Keratinocyte (primary cell): ENCODE results near the gene DDX52. TPM values are rescaled to one million over a fixed set of nuclear protein-coding genes. Genes with fewer than 3 reads are reported as not detected.

Source experiments
- DNase-seq: peaks from one replicate; pipeline ENCODE4 v3.0.0-alpha.2; 2011; ENCODE audit warnings: low read depth, missing footprints, low spot score
- FAIRE-seq: peaks from 2 replicates; lab custom pipeline; 2011; peaks lifted over from hg19 to GRCh38; lab: Jason Lieb, UNC
- H2AFZ ChIP-seq: 2 replicates; pipeline ENCODE4 v1.6.0; 2012; ENCODE audit warnings: low read length, control low read depth, inconsistent platforms; ENCODE audit not compliant: control insufficient read depth
- H3K27ac ChIP-seq: 2 replicates; pipeline ENCODE4 v1.5.1; 2011; ENCODE audit warnings: low read length; ENCODE audit not compliant: control insufficient read depth, insufficient read depth
- H3K27me3 ChIP-seq: 3 replicates; pipeline ENCODE4 v1.6.0; 2011; ENCODE audit warnings: low read length; ENCODE audit not compliant: control insufficient read depth, insufficient read depth; ENCODE audit errors: extremely low read depth
- H3K36me3 ChIP-seq, 2 experiments: 2 replicates in 1 of 2; 3 replicates in 1 of 2; pipeline ENCODE4 v1.5.1; 2011; ENCODE audit warnings: low read length in 2 of 2, mild to moderate bottlenecking in 1 of 2; ENCODE audit not compliant: control insufficient read depth in 2 of 2, insufficient read depth in 2 of 2; ENCODE audit errors: extremely low read depth in 1 of 2
- H3K4me1 ChIP-seq: 3 replicates; pipeline ENCODE4 v1.5.1; 2011; ENCODE audit warnings: low read length; ENCODE audit not compliant: control insufficient read depth, insufficient read depth; ENCODE audit errors: extremely low read depth
- H3K4me2 ChIP-seq: 3 replicates; pipeline ENCODE4 v1.6.0; 2011; ENCODE audit warnings: low read depth, low read length; ENCODE audit not compliant: control insufficient read depth, insufficient read depth; ENCODE audit errors: extremely low read depth
- H3K4me3 ChIP-seq, 3 experiments: fragments of 200-600 bp in 1 of 3; sonication (generic) in 1 of 3; 2 replicates in 2 of 3; 3 replicates in 1 of 3; pipeline ENCODE4 v1.5.1; 2011 to 2016; ENCODE audit warnings: low read length in 3 of 3, mild to moderate bottlenecking in 3 of 3, control low read depth in 2 of 3, inconsistent platforms in 1 of 3, low read depth in 1 of 3, mixed read lengths in 1 of 3, mixed run types in 1 of 3, moderate library complexity in 1 of 3; ENCODE audit not compliant: control insufficient read depth in 2 of 3, insufficient read depth in 2 of 3; ENCODE audit errors: extremely low read depth in 1 of 3
- H3K79me2 ChIP-seq: 2 replicates; pipeline ENCODE4 v1.6.0; 2012; ENCODE audit warnings: low read length; ENCODE audit not compliant: control insufficient read depth, insufficient read depth
- H3K9ac ChIP-seq: 3 replicates; pipeline ENCODE4 v1.6.0; 2011; ENCODE audit warnings: low read length; ENCODE audit not compliant: control insufficient read depth, insufficient read depth; ENCODE audit errors: extremely low read depth
- H3K9me1 ChIP-seq: 3 replicates; pipeline ENCODE4 v1.6.0; 2011; ENCODE audit warnings: low read length; ENCODE audit not compliant: control insufficient read depth, insufficient read depth; ENCODE audit errors: extremely low read depth
- H3K9me3 ChIP-seq: 2 replicates; pipeline ENCODE4 v1.5.1; 2012; ENCODE audit warnings: low read depth, low read length; ENCODE audit not compliant: control insufficient read depth
- H4K20me1 ChIP-seq: 3 replicates; pipeline ENCODE4 v1.6.0; 2011; ENCODE audit warnings: low read length; ENCODE audit not compliant: control insufficient read depth, insufficient read depth; ENCODE audit errors: extremely low read depth
- EZH2 ChIP-seq: IDR thresholded peaks from one replicate; pipeline ENCODE4 v1.6.1; 2012; ENCODE audit warnings: inconsistent platforms, mild to moderate bottlenecking, low read length, moderate library complexity
- dilution Hi-C: fragments of 300-500 bp; cut with MboI; formaldehyde crosslinking; loops from one replicate; pipeline ENCODE4 v1.7.0; 2020; ENCODE audit warnings: low sequenced_read_pairs; ENCODE audit not compliant: extremely low pct_ligation_motif_present
- polyA plus RNA-seq, 5 experiments: library from polyadenylated mRNA; depleted of rRNA in 3 of 5; stranded (reverse) in 3 of 5; stranded (forward) in 1 of 5; unstranded in 1 of 5; fragments of >200 nt; gene quantifications; 1 replicate in 1 of 5; 2 replicates in 3 of 5; 3 replicates in 1 of 5; pipeline versions ENCODE4 v1.2.1 to v1.2.3, GENCODE V29; 2011 to 2012; ENCODE audit warnings: missing spikeins in 2 of 5, low read depth in 1 of 5, low replicate concordance in 1 of 5
- TF ChIP-seq, protein P1 (sequence below), 3 experiments: IDR thresholded peaks in 1 of 3; conservative IDR thresholded peaks in 1 of 3; optimal IDR thresholded peaks in 1 of 3; 2 replicates in 2 of 3; 3 replicates in 1 of 3; pipeline versions ENCODE3 to v1.5.1; 2011; ENCODE audit warnings: low read length in 3 of 3, mild to moderate bottlenecking in 3 of 3, moderate library complexity in 2 of 3, control low read depth in 1 of 3, inconsistent platforms in 1 of 3; ENCODE audit not compliant: insufficient read depth in 2 of 3; ENCODE audit errors: extremely low read depth in 1 of 3

The DDX52 gene
- polyA plus RNA-seq, 1 donor (not counting 4 experiments of a cell fraction or from before 2014, with no cell fraction given): 21.8 TPM

DNA sequence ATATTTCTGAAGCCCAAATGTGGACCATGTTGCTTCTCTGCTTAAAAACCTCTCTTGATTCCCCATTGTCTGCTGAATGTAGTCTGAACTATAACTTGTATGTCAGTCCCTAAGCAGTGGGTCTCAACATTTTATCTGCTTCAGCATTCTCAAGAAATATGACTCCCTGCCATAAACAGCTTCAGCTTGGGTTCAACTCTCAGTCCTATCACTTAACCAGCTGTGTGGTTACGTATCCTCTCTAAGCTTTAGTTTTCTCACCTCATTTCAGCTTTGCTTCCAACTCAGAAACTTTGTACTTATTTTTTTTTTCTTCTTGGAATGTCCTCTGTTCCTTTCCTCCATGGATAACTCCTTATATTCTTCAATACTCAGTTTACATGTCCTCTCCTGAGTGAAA, 4.6 kb upstream of the DDX52 start:
- FAIRE-seq (no peak), DNase-seq (no peak)
- dilution Hi-C loops: no loop called here
- Histone ChIP-seq H3K4me1 (peaks cover 21% of the 10 kb centered on the region), H2AFZ (no peak overlapping the region), H3K27ac (no peak overlapping the region), H3K9me1 (no peaks in the 10 kb centered on the region), H3K27me3 (no peaks in the 10 kb centered on the region), H3K36me3 (no peaks in the 10 kb centered on the region), H3K9me3 (no peaks in the 10 kb centered on the region), H3K4me2 (no peak overlapping the region), H4K20me1 (no peaks in the 10 kb centered on the region), H3K9ac (no peak overlapping the region), H3K79me2 (peaks cover 3% of the 10 kb centered on the region), H3K4me3 (no peak overlapping the region)
- TF ChIP-seq, protein P1, sequence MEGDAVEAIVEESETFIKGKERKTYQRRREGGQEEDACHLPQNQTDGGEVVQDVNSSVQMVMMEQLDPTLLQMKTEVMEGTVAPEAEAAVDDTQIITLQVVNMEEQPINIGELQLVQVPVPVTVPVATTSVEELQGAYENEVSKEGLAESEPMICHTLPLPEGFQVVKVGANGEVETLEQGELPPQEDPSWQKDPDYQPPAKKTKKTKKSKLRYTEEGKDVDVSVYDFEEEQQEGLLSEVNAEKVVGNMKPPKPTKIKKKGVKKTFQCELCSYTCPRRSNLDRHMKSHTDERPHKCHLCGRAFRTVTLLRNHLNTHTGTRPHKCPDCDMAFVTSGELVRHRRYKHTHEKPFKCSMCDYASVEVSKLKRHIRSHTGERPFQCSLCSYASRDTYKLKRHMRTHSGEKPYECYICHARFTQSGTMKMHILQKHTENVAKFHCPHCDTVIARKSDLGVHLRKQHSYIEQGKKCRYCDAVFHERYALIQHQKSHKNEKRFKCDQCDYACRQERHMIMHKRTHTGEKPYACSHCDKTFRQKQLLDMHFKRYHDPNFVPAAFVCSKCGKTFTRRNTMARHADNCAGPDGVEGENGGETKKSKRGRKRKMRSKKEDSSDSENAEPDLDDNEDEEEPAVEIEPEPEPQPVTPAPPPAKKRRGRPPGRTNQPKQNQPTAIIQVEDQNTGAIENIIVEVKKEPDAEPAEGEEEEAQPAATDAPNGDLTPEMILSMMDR (optimal IDR thresholded peaks at IDR 0.05 in 1 of 3, IDR thresholded peaks at IDR 0.05 in 1 of 3, conservative IDR thresholded peaks at IDR 0.05 in 1 of 3; ENCODE audit: extremely low read depth in 1 of 3, insufficient read depth in 2 of 3, low read length in 3 of 3): no peak
- TF ChIP-seq EZH2: no peak

DNA sequence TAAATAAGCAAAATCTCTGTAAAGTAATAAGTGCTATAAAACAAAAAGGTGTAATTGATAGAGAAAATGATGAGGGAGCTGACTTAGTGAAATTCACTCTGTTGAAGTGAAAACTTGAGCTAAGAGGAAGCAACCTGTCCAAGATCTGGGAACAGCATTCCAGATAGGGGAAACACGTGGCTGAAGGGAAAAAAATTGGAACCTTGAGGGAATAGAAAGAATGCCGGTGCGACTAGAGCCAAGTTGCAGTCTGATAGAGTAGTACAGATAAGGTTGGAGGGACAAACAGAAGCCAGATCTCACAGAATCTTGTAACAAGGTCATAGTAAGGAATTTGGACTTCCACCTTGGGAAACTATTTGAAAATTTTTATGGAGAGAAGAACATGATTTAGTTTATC, 623 bp upstream of the DDX52 start:
- Histone ChIP-seq H3K9ac (peak overlapping the region; percentile 97), H3K4me3 (peak overlapping the region; percentile 69 to 79 (median 72)), H3K36me3 (peaks cover 4% of the 10 kb centered on the region in 2 experiments), H4K20me1 (no peaks in the 10 kb centered on the region), H3K27ac (peak overlapping the region; percentile 93), H3K4me2 (peak overlapping the region; percentile 87), H2AFZ (peak overlapping the region; percentile 78), H3K9me1 (no peaks in the 10 kb centered on the region), H3K27me3 (no peaks in the 10 kb centered on the region), H3K9me3 (no peaks in the 10 kb centered on the region), H3K79me2 (peaks cover 32% of the 10 kb centered on the region), H3K4me1 (peaks cover 18% of the 10 kb centered on the region)
- FAIRE-seq (no peak), DNase-seq (no peak)
- TF ChIP-seq, protein P1 (optimal IDR thresholded peaks at IDR 0.05 in 1 of 3, IDR thresholded peaks at IDR 0.05 in 1 of 3, conservative IDR thresholded peaks at IDR 0.05 in 1 of 3; ENCODE audit: extremely low read depth in 1 of 3, insufficient read depth in 2 of 3, low read length in 3 of 3): no peak
- no peak for TF ChIP-seq EZH2
- dilution Hi-C loops: no loop called here
